HCT116 (cell line): ENCODE measurements around the gene HLA-DRB1. TPM values are rescaled to one million over a fixed set of nuclear protein-coding genes. Genes with fewer than 3 reads are reported as not detected.

ENCODE experiments used
- ATAC-seq: fragments of 200-7000 bp; cut with Tn5 transposase; 2 replicates; pipeline ENCODE4 v1.9.1; 2020; ENCODE audit warnings: mild to moderate bottlenecking, moderate library complexity
- BruUV-seq: library from RNA; stranded (reverse); fragments of 400-500 nt; replicated peaks from 2 replicates; lab custom pipeline; 2021; lab: Mats Ljungman, UMichigan
- CTCF ChIA-PET: fragments of 300-600 bp; sonication (Branson Sonifier 250); formaldehyde crosslinking; loops from one replicate; lab custom pipeline; 2021; ENCODE audit warnings: antibody characterized with exemption; lab: Charles Lee
- POLR2A ChIA-PET: fragments of 300-600, 350-600 bp; sonication (Branson Sonifier 250); formaldehyde crosslinking; loops from one replicate; lab custom pipeline; 2021; ENCODE audit warnings: antibody characterized with exemption; lab: Charles Lee
- RAD21 ChIA-PET, 2 experiments: fragments of 300-600 bp; sonication (Branson Sonifier 250); formaldehyde crosslinking; loops; one replicate each; lab custom pipeline; 2023; ENCODE audit warnings: low total read pairs in 2 of 2; ENCODE audit not compliant: uncharacterized antibody in 2 of 2, unreplicated experiment in 2 of 2, low non-redundant PET in 1 of 2; lab: Charles Lee
- DNase-seq: peaks from one replicate; pipeline ENCODE4 v3.0.0-alpha.2; 2010; ENCODE audit warnings: low read depth, low spot score
- H2AFZ ChIP-seq: fragments of 200-600 bp; shearing (Covaris generic), sonication (generic); 2 replicates; pipeline ENCODE4 v1.6.1; 2017; ENCODE audit warnings: low read depth, mixed run types, mixed read lengths, antibody characterized with exemption, low read length; ENCODE audit not compliant: poor library complexity, severe bottlenecking
- H3K27ac ChIP-seq: 2 replicates; pipeline ENCODE4 v1.5.1; 2012; ENCODE audit warnings: low read depth, low read length
- H3K27me3 ChIP-seq: fragments of 200-600 bp; sonication (generic); 2 replicates; pipeline ENCODE4 v1.6.1; 2016; ENCODE audit warnings: mixed run types, low read length, mixed read lengths; ENCODE audit not compliant: insufficient read depth
- H3K36me3 ChIP-seq, 2 experiments: fragments of 200-500 bp in 1 of 2; fragments of 200-600 bp in 1 of 2; sonication (Bioruptor generic) in 1 of 2; sonication (generic) in 1 of 2; 2 replicates each; pipeline versions ENCODE4 v1.5.1 to v1.6.1; 2014 to 2016; ENCODE audit warnings: low read length in 2 of 2, inconsistent platforms in 1 of 2, mixed read lengths in 1 of 2, mixed run types in 1 of 2; ENCODE audit not compliant: insufficient read depth in 2 of 2, control insufficient read depth in 1 of 2
- H3K4me1 ChIP-seq, 2 experiments: fragments of 200-600 bp in 1 of 2; sonication (generic) in 1 of 2; 2 replicates each; pipeline versions ENCODE4 v1.5.1 to v1.6.1; 2012 to 2017; ENCODE audit warnings: low read length in 2 of 2, inconsistent platforms in 1 of 2, mild to moderate bottlenecking in 1 of 2, mixed read lengths in 1 of 2, mixed run types in 1 of 2, moderate library complexity in 1 of 2; ENCODE audit not compliant: insufficient read depth in 2 of 2, control insufficient read depth in 1 of 2
- H3K4me2 ChIP-seq: fragments of 200-600 bp; sonication (generic); 2 replicates; pipeline ENCODE4 v1.6.1; 2017; ENCODE audit warnings: mixed run types, low read length, mixed read lengths
- H3K4me3 ChIP-seq, 2 experiments: fragments of 200-600 bp in 1 of 2; sonication (generic) in 1 of 2; replicated peaks in 1 of 2; 2 replicates each; pipeline ENCODE4 v1.5.1; 2011 to 2016; ENCODE audit warnings: low read length in 2 of 2, control low read depth in 1 of 2, low read depth in 1 of 2, mild to moderate bottlenecking in 1 of 2, mixed read lengths in 1 of 2, mixed run types in 1 of 2
- H3K79me2 ChIP-seq: fragments of 200-600 bp; sonication (generic); 2 replicates; pipeline ENCODE4 v1.6.1; 2017; ENCODE audit warnings: mild to moderate bottlenecking, mixed run types, low read length, moderate library complexity, mixed read lengths; ENCODE audit not compliant: insufficient read depth
- H3K9ac ChIP-seq: fragments of 200-600 bp; sonication (generic); 2 replicates; pipeline ENCODE4 v1.6.1; 2016; ENCODE audit warnings: low read length, mixed read lengths
- H3K9me2 ChIP-seq: fragments of 200-600 bp; sonication (generic), shearing (Covaris generic); 2 replicates; pipeline ENCODE4 v1.6.1; 2017; ENCODE audit warnings: mixed run types, mild to moderate bottlenecking, moderate library complexity; ENCODE audit not compliant: insufficient read depth
- H3K9me3 ChIP-seq, 2 experiments: fragments of 200-500 bp in 1 of 2; fragments of 200-600 bp in 1 of 2; sonication (Bioruptor generic) in 1 of 2; sonication (generic) in 1 of 2; 2 replicates each; pipeline ENCODE4 v1.6.1; 2014 to 2017; ENCODE audit warnings: low read length in 2 of 2, mixed read lengths in 2 of 2, inconsistent platforms in 1 of 2, low read depth in 1 of 2, mild to moderate bottlenecking in 1 of 2, mixed run types in 1 of 2, moderate library complexity in 1 of 2; ENCODE audit not compliant: control insufficient read depth in 1 of 2, insufficient read depth in 1 of 2
- H4K20me1 ChIP-seq: fragments of 200-600 bp; sonication (generic), shearing (Covaris generic); 2 replicates; pipeline ENCODE4 v1.6.1; 2017; ENCODE audit warnings: mixed run types, mild to moderate bottlenecking, moderate library complexity; ENCODE audit not compliant: insufficient read depth
- ATF3 ChIP-seq: IDR thresholded peaks from 2 replicates; pipeline ENCODE4 v1.6.1; 2012
- CBX3 ChIP-seq: IDR thresholded peaks from 2 replicates; pipeline ENCODE4 v1.6.1; 2012; ENCODE audit warnings: low read depth
- CEBPB ChIP-seq: IDR thresholded peaks from 2 replicates; pipeline ENCODE4 v1.6.1; 2012; ENCODE audit warnings: low read depth
- CTCF ChIP-seq, 3 experiments: fragments of 200-600 bp in 1 of 3; sonication (generic) in 1 of 3; IDR thresholded peaks in 2 of 3; conservative IDR thresholded peaks in 1 of 3; 2 replicates each; pipeline ENCODE4 v1.5.1; 2012 to 2017; ENCODE audit warnings: low read depth in 2 of 3, low read length in 2 of 3, antibody characterized with exemption in 1 of 3, borderline replicate concordance in 1 of 3, control low read depth in 1 of 3, mild to moderate bottlenecking in 1 of 3, mixed read lengths in 1 of 3, mixed run types in 1 of 3, moderate library complexity in 1 of 3; ENCODE audit not compliant: insufficient read depth in 1 of 3
- EGR1 ChIP-seq: IDR thresholded peaks from 2 replicates; pipeline ENCODE4 v1.6.1; 2012; ENCODE audit warnings: low read depth
- EZH2phosphoT487 ChIP-seq: fragments of 200-600 bp; IDR thresholded peaks from 2 replicates; pipeline ENCODE4 v1.6.1; 2018; ENCODE audit warnings: antibody characterized with exemption, borderline replicate concordance
- JUND ChIP-seq: IDR thresholded peaks from 2 replicates; pipeline ENCODE4 v1.6.1; 2012
- POLR2A ChIP-seq: IDR thresholded peaks from 2 replicates; pipeline ENCODE4 v1.7.0; 2011; ENCODE audit warnings: borderline replicate concordance; ENCODE audit not compliant: insufficient read depth, insufficient read length; ENCODE audit errors: extremely low read depth
- POLR2AphosphoS5 ChIP-seq: IDR thresholded peaks from 2 replicates; pipeline ENCODE4 v1.6.1; 2011; ENCODE audit warnings: mild to moderate bottlenecking, low read depth, low read length, moderate library complexity
- RAD21 ChIP-seq: IDR thresholded peaks from 2 replicates; pipeline ENCODE4 v1.6.1; 2012; ENCODE audit warnings: low read depth, mild to moderate bottlenecking
- SIN3A ChIP-seq: IDR thresholded peaks from 2 replicates; pipeline ENCODE4 v1.6.1; 2012; ENCODE audit warnings: low read depth
- SP1 ChIP-seq: IDR thresholded peaks from 2 replicates; pipeline ENCODE4 v1.6.1; 2012; ENCODE audit warnings: low read depth
- TCF7L2 ChIP-seq: IDR thresholded peaks from 2 replicates; pipeline ENCODE4 v1.7.0; 2011; ENCODE audit warnings: borderline replicate concordance, inconsistent platforms; ENCODE audit not compliant: insufficient read depth, insufficient read length; ENCODE audit errors: extremely low read depth
- ZFX ChIP-seq: fragments of 450-650 bp; IDR thresholded peaks from 2 replicates; pipeline ENCODE4 v1.6.1; 2017
- intact Hi-C: fragments of 100-400 bp; cut with micrococcal nuclease; formaldehyde crosslinking; loops from 2 replicates; pipeline ENCODE4 v1.10.0; 2022
- total RNA-seq: library from RNA; stranded (reverse); gene quantifications from one replicate; pipeline ENCODE4 v1.2.1, GENCODE V29; 2021; ENCODE audit not compliant: unreplicated experiment

Gene HLA-DRB1
- total RNA-seq, 1 experiment from 2014 or later, result 2.7 TPM

GRCh38 chr6:32609731-32610640, 20.3 kb upstream of the HLA-DRB1 start:
- peak; percentile 94 for DNase-seq
- Histone ChIP-seq H3K4me2 (peak overlapping the region; percentile 80), H4K20me1 (no peaks in the 10 kb centered on the region), H2AFZ (peak overlapping the region; percentile 68), H3K27ac (no peak overlapping the region), H3K79me2 (no peaks in the 10 kb centered on the region), H3K9me3 (no peaks in the 10 kb centered on the region), H3K4me3 (peak overlapping the region; percentile 45 to 58), H3K9me2 (no peaks in the 10 kb centered on the region), H3K4me1 (peaks cover 0 to 10% of the 10 kb centered on the region in 2 experiments; a peak in 3 of 4 replicates), H3K9ac (peak overlapping the region; percentile 46; the same call in 1 of the 2 replicates), H3K27me3 (no peaks in the 10 kb centered on the region), H3K36me3 (no peaks in the 10 kb centered on the region)
- TF ChIP-seq SP1, result 0 out of 2 replicates have a peak, but pooled peaks have one; percentile 18
- TF ChIP-seq EZH2phosphoT487, result no peak
- RAD21 ChIA-PET, result no interaction called here
- intact Hi-C loops, result no loop called here
- POLR2A ChIA-PET, result no interaction called here
- BruUV-seq, result TSS peak; percentile 87
- peak; percentile 100 for ATAC-seq
- CTCF ChIA-PET, result no interaction called here

GRCh38 chr6:32609391-32609730, 19.7 kb upstream of the HLA-DRB1 start:
- H3K36me3 ChIP-seq, result no peaks in the 10 kb centered on the region
- POLR2A ChIA-PET, result interaction anchor here (0.6 kb wide), 1 partner anchor 362 kb away, joined by 3 read pairs; no protein-coding TSS in a partner anchor
- peak overlapping the region; percentile 68 for H2AFZ ChIP-seq
- BruUV-seq, result TSS peak; percentile 93
- CTCF ChIA-PET, result no interaction called here
- H4K20me1 ChIP-seq, result no peaks in the 10 kb centered on the region
- H3K9me3 ChIP-seq, result no peaks in the 10 kb centered on the region
- intact Hi-C loops, result no loop called here
- H3K4me3 ChIP-seq, result no peak overlapping the region
- peaks cover 0 to 10% of the 10 kb centered on the region in 2 experiments; a peak in 3 of 4 replicates for H3K4me1 ChIP-seq
- no peak for TF ChIP-seq JUND
- no peak for TF ChIP-seq ZFX
- no peak for TF ChIP-seq EGR1
- no peak for TF ChIP-seq POLR2AphosphoS5
- no peak for TF ChIP-seq SP1
- no peak for TF ChIP-seq ATF3
- TF ChIP-seq POLR2A, result no peak
- no peak for TF ChIP-seq CBX3
- TF ChIP-seq CTCF (IDR thresholded peaks at IDR 0.05 in 2 of 3, conservative IDR thresholded peaks at IDR 0.05 in 1 of 3; ENCODE audit: borderline replicate concordance in 1 of 3, insufficient read depth in 1 of 3, low read depth in 2 of 3, low read length in 2 of 3), result no peak
- no peak for TF ChIP-seq RAD21
- no peak for TF ChIP-seq TCF7L2
- TF ChIP-seq CEBPB, result no peak
- TF ChIP-seq SIN3A, result no peak
- TF ChIP-seq, all 23 proteins: peak for 0
- H3K27ac ChIP-seq, result no peak overlapping the region
- no peak for DNase-seq
- peak overlapping the region; percentile 80 for H3K4me2 ChIP-seq
- RAD21 ChIA-PET, result no interaction called here
- H3K27me3 ChIP-seq, result no peaks in the 10 kb centered on the region
- H3K79me2 ChIP-seq, result no peaks in the 10 kb centered on the region
- no peak overlapping the region for H3K9ac ChIP-seq
- H3K9me2 ChIP-seq, result no peaks in the 10 kb centered on the region
- peak; percentile 18 for ATAC-seq
